Duodenal mucosa (tissue), 2 donors: ENCODE measurements around the gene FIP1L1.

ENCODE experiments used
- H3K27ac ChIP-seq: one replicate; pipeline ENCODE4 v1.7.0; 2013; ENCODE audit warnings: low read depth, low read length
- H3K27me3 ChIP-seq, 2 donors: one replicate each; pipeline ENCODE4 v1.7.0; 2013; ENCODE audit warnings: low read length in 2 of 2, control low read depth in 1 of 2; ENCODE audit not compliant: insufficient read depth in 2 of 2, control insufficient read depth in 1 of 2
- H3K36me3 ChIP-seq, 2 donors: one replicate each; pipeline ENCODE4 v1.7.0; 2013; ENCODE audit warnings: low read length in 2 of 2, control low read depth in 1 of 2; ENCODE audit not compliant: insufficient read depth in 2 of 2, control insufficient read depth in 1 of 2
- H3K4me1 ChIP-seq, 2 donors: one replicate each; pipeline ENCODE4 v1.7.0; 2013; ENCODE audit warnings: low read length in 2 of 2, control low read depth in 1 of 2; ENCODE audit not compliant: insufficient read depth in 2 of 2, control insufficient read depth in 1 of 2
- H3K4me3 ChIP-seq, 2 donors: one replicate each; pipeline ENCODE4 v1.7.0; 2013; ENCODE audit warnings: low read length in 2 of 2, low read depth in 1 of 2
- H3K9ac ChIP-seq, 2 donors: one replicate each; pipeline ENCODE4 v1.7.0; 2013; ENCODE audit warnings: low read length in 2 of 2, low read depth in 1 of 2
- H3K9me3 ChIP-seq, 2 donors: one replicate each; pipeline ENCODE4 v1.7.0; 2013; ENCODE audit warnings: low read length in 2 of 2, control low read depth in 1 of 2; ENCODE audit not compliant: control insufficient read depth in 1 of 2

The FIP1L1 gene

GRCh38 chr4:53510321-53510720 lies 132.9 kb downstream of the FIP1L1 start:
- H3K9me3 ChIP-seq = no peaks in the 10 kb centered on the region
- no peak overlapping the region for H3K9ac ChIP-seq
- peaks cover 8 to 9% of the 10 kb centered on the region in 2 donors for H3K36me3 ChIP-seq
- H3K4me3 ChIP-seq = no peak overlapping the region
- no peaks in the 10 kb centered on the region for H3K4me1 ChIP-seq
- H3K27me3 ChIP-seq = no peaks in the 10 kb centered on the region
- no peak overlapping the region for H3K27ac ChIP-seq
